ENCODE results near the gene MFN1.

GRCh38 chr3:179414804-179415203 is 67.3 kb downstream of the MFN1 start:
- TF ChIP-seq, protein P1, sequence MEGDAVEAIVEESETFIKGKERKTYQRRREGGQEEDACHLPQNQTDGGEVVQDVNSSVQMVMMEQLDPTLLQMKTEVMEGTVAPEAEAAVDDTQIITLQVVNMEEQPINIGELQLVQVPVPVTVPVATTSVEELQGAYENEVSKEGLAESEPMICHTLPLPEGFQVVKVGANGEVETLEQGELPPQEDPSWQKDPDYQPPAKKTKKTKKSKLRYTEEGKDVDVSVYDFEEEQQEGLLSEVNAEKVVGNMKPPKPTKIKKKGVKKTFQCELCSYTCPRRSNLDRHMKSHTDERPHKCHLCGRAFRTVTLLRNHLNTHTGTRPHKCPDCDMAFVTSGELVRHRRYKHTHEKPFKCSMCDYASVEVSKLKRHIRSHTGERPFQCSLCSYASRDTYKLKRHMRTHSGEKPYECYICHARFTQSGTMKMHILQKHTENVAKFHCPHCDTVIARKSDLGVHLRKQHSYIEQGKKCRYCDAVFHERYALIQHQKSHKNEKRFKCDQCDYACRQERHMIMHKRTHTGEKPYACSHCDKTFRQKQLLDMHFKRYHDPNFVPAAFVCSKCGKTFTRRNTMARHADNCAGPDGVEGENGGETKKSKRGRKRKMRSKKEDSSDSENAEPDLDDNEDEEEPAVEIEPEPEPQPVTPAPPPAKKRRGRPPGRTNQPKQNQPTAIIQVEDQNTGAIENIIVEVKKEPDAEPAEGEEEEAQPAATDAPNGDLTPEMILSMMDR (IDR thresholded peaks at IDR 0.05), result no peak
- TF ChIP-seq POLR2A (IDR thresholded peaks at IDR 0.05), result no peak
